Bone marrow (tissue), 2 donors: Measurements from ENCODE around the gene CFAP92.

ENCODE experiments used
- DNase-seq, 2 donors: peaks; one replicate each; lab custom pipeline; 2025; lab: John Stamatoyannopoulos, UW

Gene CFAP92

DNA sequence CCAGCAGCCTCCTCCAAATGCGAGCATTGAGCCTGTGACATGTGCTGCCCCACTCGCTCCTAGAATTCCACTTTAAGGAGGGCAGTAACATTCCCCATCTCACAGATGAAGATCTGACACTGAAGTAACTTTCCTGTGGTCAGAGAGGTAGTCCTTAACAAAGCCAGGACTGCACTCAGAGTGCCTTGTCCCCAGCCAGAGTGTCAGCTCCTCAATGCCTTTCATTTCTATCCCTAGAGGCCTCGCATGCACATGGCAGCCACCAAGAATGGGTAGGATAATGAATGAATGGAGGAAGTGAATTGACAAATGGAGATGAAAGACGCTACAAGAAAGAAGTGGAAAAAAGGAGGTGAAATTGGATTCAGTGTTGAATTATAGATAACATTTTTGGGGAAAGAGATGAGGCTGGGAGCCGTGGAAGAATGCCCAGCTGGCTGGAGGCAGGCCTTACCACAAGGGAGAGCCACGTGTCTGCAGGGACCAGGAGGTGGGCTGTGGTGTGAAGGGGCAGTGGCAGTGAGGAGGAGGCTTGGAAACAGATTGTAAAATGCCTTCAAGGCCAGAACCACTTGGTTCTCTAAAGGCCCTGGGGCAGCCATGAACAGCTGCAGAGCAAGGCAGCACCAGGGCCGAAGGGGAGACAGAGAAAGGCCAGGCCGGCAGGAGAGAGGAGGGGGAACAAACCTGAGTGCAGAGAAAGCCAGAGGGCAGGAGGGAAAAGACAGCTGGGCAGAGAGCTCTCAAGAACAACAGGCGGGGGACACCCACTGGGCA lies 10.4 kb downstream of the CFAP92 start:
- no peak for DNase-seq

- no peak for DNase-seq
Measured at GRCh38 chr3:128975276-128975675, 18.6 kb downstream of the CFAP92 start.

- DNase-seq = peak; percentile 9 to 82
Measured at GRCh38 chr3:128973988-128974564, 19.8 kb downstream of the CFAP92 start.

DNA sequence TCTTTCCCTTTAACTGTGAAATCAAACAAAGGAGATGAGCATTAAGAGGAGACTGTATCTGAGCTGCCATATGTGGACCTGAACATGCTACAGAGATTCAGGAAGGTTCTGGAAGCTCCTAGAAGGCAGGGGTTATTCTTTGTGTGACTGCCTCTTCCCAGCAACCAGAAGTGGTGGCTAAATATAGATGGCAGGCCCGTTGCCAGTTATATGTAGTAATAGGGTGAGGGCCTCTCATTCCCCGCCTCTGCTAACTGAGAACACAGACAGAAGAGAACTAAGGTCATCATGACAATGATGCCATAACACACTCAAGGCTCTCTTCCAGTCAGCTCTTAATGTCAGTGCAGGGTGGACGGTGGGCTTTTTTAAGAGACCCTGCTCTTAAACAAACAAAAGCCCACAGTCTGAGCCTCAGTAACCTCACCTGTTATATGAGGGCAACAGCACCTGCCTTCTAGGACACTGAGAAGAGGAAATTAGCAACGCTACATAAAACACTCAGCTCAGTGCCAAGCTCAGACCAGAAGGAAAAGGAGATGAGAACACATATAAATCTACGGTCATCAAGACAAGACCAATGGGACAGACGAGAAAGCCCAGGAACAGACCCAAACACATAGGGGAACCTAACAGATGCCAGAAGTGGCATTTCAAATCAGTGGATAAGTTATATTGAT lies 22.3 kb downstream of the CFAP92 start:
- DNase-seq = no peak

GRCh38 chr3:128970740-128971047 lies 23.2 kb downstream of the CFAP92 start:
- no peak for DNase-seq

DNA sequence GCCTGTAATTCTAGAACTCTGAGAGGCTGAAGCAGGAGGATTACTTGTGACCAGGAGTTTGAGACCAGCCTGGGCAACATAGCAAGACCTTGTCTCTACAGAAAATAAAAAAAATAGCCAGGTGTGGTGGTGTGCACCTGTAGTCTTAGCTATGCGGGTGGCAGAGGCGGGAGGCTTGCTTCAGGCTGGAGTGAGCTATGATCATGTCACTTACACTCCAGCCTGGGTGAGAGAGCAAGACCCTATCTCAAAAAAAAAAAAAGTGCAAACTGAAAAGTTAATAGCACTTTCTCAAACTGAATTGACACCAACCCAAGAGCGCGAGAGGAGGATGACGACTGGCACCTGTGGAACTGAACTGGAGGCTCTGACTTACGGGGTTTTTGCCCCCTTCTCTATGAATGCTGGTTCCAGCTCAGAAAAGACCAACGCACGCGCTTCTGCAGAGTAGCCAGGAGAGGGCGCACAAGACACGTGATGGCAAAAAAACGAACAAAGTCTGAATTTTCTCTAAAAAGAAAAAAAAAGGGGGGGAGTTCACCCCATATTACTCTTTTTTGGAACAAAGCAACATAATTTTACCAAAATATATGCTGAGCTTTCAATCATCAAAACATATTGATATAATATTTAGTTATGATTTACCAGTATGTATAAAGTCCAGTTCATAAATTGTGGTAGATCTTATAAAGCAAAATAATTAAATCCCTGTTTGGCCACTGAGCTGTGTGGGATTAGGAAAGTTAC lies 23.7 kb downstream of the CFAP92 start:
- DNase-seq = peak; percentile 3 to 50

GRCh38 chr3:128967748-128968355 lies 26.0 kb downstream of the CFAP92 start:
- no peak for DNase-seq

GRCh38 chr3:128965818-128966217 lies 28.1 kb downstream of the CFAP92 start:
- no peak for DNase-seq

DNA sequence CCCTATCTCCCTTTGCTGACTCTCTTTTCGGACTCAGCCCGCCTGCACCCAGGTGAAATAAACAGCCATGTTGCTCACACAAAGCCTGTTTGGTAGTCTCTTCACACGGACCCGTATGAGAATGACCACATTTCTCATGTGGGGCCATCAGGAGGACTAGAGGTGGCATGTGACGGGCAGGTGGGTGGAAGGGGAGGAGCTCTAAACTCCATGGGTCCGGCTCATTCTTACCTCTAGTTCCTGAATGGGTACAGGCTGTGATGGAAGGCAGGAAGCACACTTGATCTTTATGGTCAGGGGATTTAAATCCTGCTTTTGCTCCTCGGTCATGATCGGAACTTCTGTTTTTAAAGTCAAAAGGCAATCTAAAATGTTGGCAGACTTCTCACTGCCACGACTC lies 28.6 kb downstream of the CFAP92 start:
- DNase-seq = no peak

DNA sequence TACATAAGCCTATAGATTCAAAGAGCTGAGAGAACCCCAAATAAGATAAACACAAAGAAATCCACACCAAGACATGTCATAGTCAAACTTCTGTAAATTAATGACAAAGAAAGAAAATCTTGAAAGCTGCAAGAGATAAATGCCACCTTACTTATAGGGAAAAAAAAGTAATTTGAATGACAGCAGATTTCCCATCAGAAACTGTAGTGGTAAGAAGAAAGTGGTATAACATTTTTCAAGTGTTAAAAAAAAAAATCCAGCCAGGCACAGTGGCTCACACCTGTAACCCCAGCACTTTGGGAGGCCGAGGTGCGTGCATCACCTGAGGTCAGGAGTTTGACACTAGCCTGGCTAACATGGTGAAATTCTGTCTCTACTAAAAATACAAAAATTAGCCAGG lies 37.4 kb downstream of the CFAP92 start:
- no peak for DNase-seq

- no peak for DNase-seq
Measured at GRCh38 chr3:128950223-128950938, 43.5 kb downstream of the CFAP92 start.

- DNase-seq = no peak
Measured at GRCh38 chr3:128949158-128949557, 44.7 kb downstream of the CFAP92 start.

- DNase-seq = no peak
Measured at GRCh38 chr3:128946411-128946810, 47.5 kb downstream of the CFAP92 start.

DNA sequence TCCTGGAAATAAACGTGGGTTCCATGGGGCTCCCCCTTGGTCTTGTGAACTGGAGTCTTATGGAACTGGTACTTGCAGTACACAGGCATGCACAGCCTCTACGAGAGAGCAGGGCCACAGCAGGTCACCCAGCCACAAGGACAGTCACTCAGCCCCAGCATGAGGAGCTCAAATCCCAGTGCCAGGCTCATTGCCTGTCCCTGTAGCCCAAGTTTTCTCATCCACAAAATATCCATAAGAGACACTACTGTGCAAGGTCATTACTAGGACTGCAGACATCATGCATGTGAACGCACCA lies 48.0 kb downstream of the CFAP92 start:
- no peak for DNase-seq

DNA sequence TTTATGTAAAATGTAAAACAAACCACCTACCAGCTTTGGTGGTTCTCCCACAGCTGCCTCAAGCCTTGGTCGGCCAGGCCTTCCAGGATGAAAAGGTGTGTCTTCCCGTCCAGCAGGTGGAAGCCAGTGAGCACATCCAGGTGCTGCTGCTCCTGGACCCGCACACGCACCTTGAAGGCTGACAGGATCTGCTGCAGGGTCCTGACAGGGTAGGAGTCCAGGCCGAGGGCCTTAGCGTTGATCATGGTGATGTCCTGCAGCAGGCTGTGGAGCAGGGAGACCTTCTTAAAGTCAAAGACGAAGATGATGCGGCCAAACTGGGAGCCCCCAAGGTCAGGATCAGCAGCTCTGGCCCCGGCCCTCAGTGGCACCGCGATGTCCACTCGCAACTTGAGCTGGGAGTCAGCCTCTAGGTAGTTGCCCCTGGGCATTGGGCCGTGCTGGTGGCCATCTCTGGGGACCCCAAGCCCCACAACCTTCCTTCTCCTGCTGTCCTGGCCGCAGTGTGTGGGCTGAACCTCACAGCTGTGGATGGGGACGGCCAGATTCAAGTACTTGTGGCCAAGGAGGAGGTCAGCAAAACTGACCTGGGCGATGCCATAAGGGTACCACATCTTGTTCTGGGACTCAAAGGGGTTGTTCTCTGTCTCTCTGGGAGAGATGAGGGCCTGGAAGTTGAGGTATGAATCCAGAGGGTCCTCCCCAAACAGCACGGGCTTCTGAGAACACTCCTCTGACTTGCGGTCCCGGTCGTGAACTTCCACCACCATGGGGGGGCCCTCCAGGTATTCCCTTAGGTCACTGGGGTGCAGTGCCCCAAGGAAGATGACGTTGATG lies 48.6 kb downstream of the CFAP92 start:
- DNase-seq = no peak

GRCh38 chr3:128942161-128942952 lies 51.5 kb downstream of the CFAP92 start:
- DNase-seq = no peak

- no peak for DNase-seq
Measured at GRCh38 chr3:128940252-128940651, 53.6 kb downstream of the CFAP92 start.

- DNase-seq = no peak
Measured at GRCh38 chr3:128936341-128936740, 57.5 kb downstream of the CFAP92 start.

DNA sequence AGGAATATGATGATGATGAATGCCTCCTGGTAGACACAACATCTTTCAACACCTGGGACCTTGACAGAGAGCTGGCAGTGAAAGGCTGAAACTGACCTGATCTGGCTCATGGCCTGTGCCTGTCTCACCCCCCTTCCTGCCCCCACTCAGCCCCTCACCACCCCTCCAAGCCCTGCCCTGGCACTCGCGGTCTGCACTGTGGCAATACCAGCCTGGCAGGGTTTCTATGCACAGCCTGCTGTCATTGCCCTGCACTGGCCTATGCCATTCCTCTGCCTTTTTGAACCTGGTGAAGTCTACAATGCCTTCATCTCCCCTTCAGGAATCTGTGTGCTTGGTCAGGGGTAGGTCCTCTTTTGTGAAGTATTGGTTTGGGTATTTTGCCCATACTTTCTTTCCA lies 58.0 kb downstream of the CFAP92 start:
- DNase-seq = no peak

DNA sequence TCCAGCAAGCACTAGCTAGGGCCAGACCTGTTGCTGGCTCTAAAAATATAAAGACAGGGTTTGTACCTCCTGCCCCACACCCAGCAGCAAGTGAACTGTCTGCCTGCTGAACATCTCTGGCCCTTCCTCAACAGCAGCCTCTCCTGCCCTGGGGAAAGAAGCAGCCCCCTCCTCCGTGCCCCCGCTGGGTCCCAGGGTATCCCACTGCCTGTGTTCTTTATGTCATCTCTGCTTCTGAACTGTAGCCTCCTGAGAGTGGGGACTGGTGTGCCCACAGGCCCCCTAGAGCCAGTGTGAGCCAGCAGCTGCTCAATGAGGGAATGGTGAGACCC lies 60.0 kb downstream of the CFAP92 start:
- DNase-seq = no peak
